WTC11 (cell line): ENCODE data around the gene PGF.
"Not testable (repeated sequence)": the region's sequence is repeated elsewhere in the genome, so short reads cannot be mapped to it uniquely, and the experiment has no call there.

Experiments used
- ATF2 ChIP-seq: sonication (generic); formaldehyde crosslinking; IDR thresholded peaks from 2 replicates; pipeline ENCODE4 v1.8.1; 2022; ENCODE audit warnings: low read depth, missing genetic modification reagents, borderline replicate concordance
- ATF6 ChIP-seq: sonication (generic); formaldehyde crosslinking; IDR thresholded peaks from 2 replicates; pipeline ENCODE4 v1.8.1; 2023; ENCODE audit warnings: mild to moderate bottlenecking, missing genetic modification reagents
- CREB1 ChIP-seq: sonication (generic); formaldehyde crosslinking; IDR thresholded peaks from 2 replicates; pipeline ENCODE4 v1.8.0; 2023; ENCODE audit warnings: mild to moderate bottlenecking, missing genetic modification reagents
- CTCF ChIP-seq: fragments of 200-600 bp; IDR thresholded peaks from 2 replicates; pipeline ENCODE4 v1.8.0; 2022; ENCODE audit warnings: antibody characterized with exemption
- ESRRA ChIP-seq: sonication (generic); formaldehyde crosslinking; IDR thresholded peaks from 2 replicates; pipeline ENCODE4 v1.8.1; 2022; ENCODE audit warnings: mild to moderate bottlenecking, missing genetic modification reagents, borderline replicate concordance
- HMGA2 ChIP-seq: fragments of 250-450 bp; sonication (Bioruptor Pico); IDR thresholded peaks from 2 replicates; pipeline ENCODE4 v1.4.0; 2021; ENCODE audit warnings: mild to moderate bottlenecking, moderate library complexity
- NFYB ChIP-seq: sonication (generic); formaldehyde crosslinking; conservative IDR thresholded peaks from 2 replicates; pipeline ENCODE4 v1.8.0; 2022; ENCODE audit warnings: low read depth, missing genetic modification reagents
- PRDM15 ChIP-seq: sonication (generic); formaldehyde crosslinking; IDR thresholded peaks from 2 replicates; pipeline ENCODE4 v1.8.0; 2022; ENCODE audit warnings: missing genetic modification reagents
- TEAD4 ChIP-seq: sonication (generic); formaldehyde crosslinking; IDR thresholded peaks from 2 replicates; pipeline ENCODE4 v1.8.0; 2022; ENCODE audit warnings: mild to moderate bottlenecking, missing genetic modification reagents
- TF ChIP-seq, protein P1 (sequence below): sonication (generic); formaldehyde crosslinking; IDR thresholded peaks from 2 replicates; pipeline ENCODE4 v1.8.0; 2022; ENCODE audit warnings: mild to moderate bottlenecking, missing genetic modification reagents
- TF ChIP-seq, protein P2 (sequence below): sonication (generic); formaldehyde crosslinking; conservative IDR thresholded peaks from 2 replicates; pipeline ENCODE4 v1.8.1; 2022; ENCODE audit warnings: mild to moderate bottlenecking, missing genetic modification reagents

DNA sequence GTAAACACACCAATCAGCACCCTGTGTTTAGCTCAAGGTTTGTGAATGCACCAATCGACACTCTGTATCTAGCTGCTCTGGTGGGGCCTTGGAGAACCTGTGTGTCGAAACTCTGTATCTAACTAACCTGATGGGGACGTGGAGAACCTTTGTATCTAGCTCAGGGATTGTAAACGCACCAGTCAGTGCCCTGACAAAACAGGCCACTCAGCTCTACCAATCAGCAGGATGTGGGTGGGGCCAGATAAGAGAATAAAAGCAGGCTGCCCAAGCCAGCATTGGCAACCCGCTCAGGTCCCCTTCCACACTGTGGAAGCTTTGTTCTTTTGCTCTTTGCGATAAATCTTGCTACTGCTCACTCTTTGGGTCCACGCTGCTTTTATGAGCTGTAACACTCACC is 40.4 kb upstream of the PGF start:
- TF ChIP-seq, protein P1, sequence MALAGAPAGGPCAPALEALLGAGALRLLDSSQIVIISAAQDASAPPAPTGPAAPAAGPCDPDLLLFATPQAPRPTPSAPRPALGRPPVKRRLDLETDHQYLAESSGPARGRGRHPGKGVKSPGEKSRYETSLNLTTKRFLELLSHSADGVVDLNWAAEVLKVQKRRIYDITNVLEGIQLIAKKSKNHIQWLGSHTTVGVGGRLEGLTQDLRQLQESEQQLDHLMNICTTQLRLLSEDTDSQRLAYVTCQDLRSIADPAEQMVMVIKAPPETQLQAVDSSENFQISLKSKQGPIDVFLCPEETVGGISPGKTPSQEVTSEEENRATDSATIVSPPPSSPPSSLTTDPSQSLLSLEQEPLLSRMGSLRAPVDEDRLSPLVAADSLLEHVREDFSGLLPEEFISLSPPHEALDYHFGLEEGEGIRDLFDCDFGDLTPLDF = not testable (repeated sequence)
- TF ChIP-seq NFYB (CRISPR knock-in tag) = peak; percentile 31; the same call in 1 of the 2 replicates
- not testable (repeated sequence) for TF ChIP-seq CTCF; ESRRA (CRISPR knock-in tag); TEAD4 (CRISPR knock-in tag); CREB1 (CRISPR knock-in tag); PRDM15 (CRISPR knock-in tag); ATF2 (CRISPR knock-in tag); ATF6; HMGA2 (CRISPR knock-in tag)
- TF ChIP-seq, protein P2, sequence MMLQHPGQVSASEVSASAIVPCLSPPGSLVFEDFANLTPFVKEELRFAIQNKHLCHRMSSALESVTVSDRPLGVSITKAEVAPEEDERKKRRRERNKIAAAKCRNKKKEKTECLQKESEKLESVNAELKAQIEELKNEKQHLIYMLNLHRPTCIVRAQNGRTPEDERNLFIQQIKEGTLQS (CRISPR knock-in tag) = not testable (repeated sequence)
